ENCODE data around the gene IMP4. TPM values are rescaled to one million over a fixed set of nuclear protein-coding genes. Genes with fewer than 3 reads are reported as not detected.

The IMP4 gene
- total RNA-seq, 1 experiment from 2014 or later: 89.2 TPM

GRCh38 chr2:130354139-130354428 is 11.4 kb downstream of the IMP4 start:
- peak overlapping the region; percentile 78 for H3K4me3 Mint-ChIP-seq
- peaks cover 5% of the 10 kb centered on the region; the same call in 1 of the 2 replicates for H3K36me3 Mint-ChIP-seq
- H3K27ac Mint-ChIP-seq: no peak overlapping the region
- DNase-seq (ENCODE audit: low spot score) (no peak), ATAC-seq (no peak)
- H3K4me1 Mint-ChIP-seq: peaks cover 17% of the 10 kb centered on the region
- TF ChIP-seq NFYB (CRISPR knock-in tag; conservative IDR thresholded peaks at IDR 0.05; ENCODE audit: low read depth) (no peak), HMGXB4 (CRISPR knock-in tag; IDR thresholded peaks at IDR 0.05) (no peak), ZNF317 (CRISPR knock-in tag; IDR thresholded peaks at IDR 0.05; ENCODE audit: borderline replicate concordance, low read depth) (no peak), TEAD1 (CRISPR knock-in tag; IDR thresholded peaks at IDR 0.05) (no peak), MYBL2 (CRISPR knock-in tag; IDR thresholded peaks at IDR 0.05) (no peak), ZNF671 (CRISPR knock-in tag; IDR thresholded peaks at IDR 0.05) (no peak), OVOL2 (CRISPR knock-in tag; IDR thresholded peaks at IDR 0.05; ENCODE audit: borderline replicate concordance) (no peak), FOXJ3 (CRISPR knock-in tag; IDR thresholded peaks at IDR 0.05; ENCODE audit: borderline replicate concordance) (no peak), MXD4 (CRISPR knock-in tag; IDR thresholded peaks at IDR 0.05; ENCODE audit: borderline replicate concordance) (no peak), ZNF416 (CRISPR knock-in tag; IDR thresholded peaks at IDR 0.05) (no peak), IRF2 (CRISPR knock-in tag; IDR thresholded peaks at IDR 0.05; ENCODE audit: borderline replicate concordance, low read depth) (no peak), GRHL2 (CRISPR knock-in tag; IDR thresholded peaks at IDR 0.05; ENCODE audit: insufficient replicate concordance, severe bottlenecking) (no peak), FOXK1 (CRISPR knock-in tag; IDR thresholded peaks at IDR 0.05) (no peak), NR1H2 (CRISPR knock-in tag; IDR thresholded peaks at IDR 0.05) (no peak), ZNF121 (CRISPR knock-in tag; IDR thresholded peaks at IDR 0.05) (no peak), CREB1 (CRISPR knock-in tag; IDR thresholded peaks at IDR 0.05) (no peak), RORB (CRISPR knock-in tag; IDR thresholded peaks at IDR 0.05) (no peak), SMAD4 (CRISPR knock-in tag; IDR thresholded peaks at IDR 0.05) (no peak)
- TF ChIP-seq, protein P1, sequence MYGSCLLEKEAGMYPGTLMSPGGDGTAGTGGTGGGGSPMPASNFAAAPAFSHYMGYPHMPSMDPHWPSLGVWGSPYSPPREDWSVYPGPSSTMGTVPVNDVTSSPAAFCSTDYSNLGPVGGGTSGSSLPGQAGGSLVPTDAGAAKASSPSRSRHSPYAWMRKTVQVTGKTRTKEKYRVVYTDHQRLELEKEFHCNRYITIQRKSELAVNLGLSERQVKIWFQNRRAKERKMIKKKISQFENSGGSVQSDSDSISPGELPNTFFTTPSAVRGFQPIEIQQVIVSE (CRISPR knock-in tag; IDR thresholded peaks at IDR 0.05; ENCODE audit: borderline replicate concordance): no peak
- TF ChIP-seq, protein P2, sequence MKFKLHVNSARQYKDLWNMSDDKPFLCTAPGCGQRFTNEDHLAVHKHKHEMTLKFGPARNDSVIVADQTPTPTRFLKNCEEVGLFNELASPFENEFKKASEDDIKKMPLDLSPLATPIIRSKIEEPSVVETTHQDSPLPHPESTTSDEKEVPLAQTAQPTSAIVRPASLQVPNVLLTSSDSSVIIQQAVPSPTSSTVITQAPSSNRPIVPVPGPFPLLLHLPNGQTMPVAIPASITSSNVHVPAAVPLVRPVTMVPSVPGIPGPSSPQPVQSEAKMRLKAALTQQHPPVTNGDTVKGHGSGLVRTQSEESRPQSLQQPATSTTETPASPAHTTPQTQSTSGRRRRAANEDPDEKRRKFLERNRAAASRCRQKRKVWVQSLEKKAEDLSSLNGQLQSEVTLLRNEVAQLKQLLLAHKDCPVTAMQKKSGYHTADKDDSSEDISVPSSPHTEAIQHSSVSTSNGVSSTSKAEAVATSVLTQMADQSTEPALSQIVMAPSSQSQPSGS (CRISPR knock-in tag; IDR thresholded peaks at IDR 0.05; ENCODE audit: borderline replicate concordance, low read depth): no peak
- ChIA-PET POLR2A (no interaction called here), CTCF (interaction anchor here (1.3 to 3.6 kb wide), 2 partner anchors 19 to 21 kb away, joined by 3 to 13 read pairs; no protein-coding TSS in a partner anchor)
- no peaks in the 10 kb centered on the region for H3K9me3 Mint-ChIP-seq
- H3K27me3 Mint-ChIP-seq (ENCODE audit: low read depth): peaks cover 35% of the 10 kb centered on the region

- H3K4me1 Mint-ChIP-seq: peaks cover 17% of the 10 kb centered on the region
- ATAC-seq: no peak
- H3K9me3 Mint-ChIP-seq: 0 out of 2 replicates have a peak, but pooled peaks cover 5% of the 10 kb centered on the region
- H3K36me3 Mint-ChIP-seq: no peaks in the 10 kb centered on the region
- ChIA-PET POLR2A (no interaction called here), CTCF (interaction anchor here (1.4 to 3.6 kb wide), 3 partner anchors 8 to 18 kb away, joined by 3 to 13 read pairs (median 11); partner anchors contain the start of gene IMP4)
- peak overlapping the region; percentile 78 for H3K4me3 Mint-ChIP-seq
- peaks cover 35% of the 10 kb centered on the region for H3K27me3 Mint-ChIP-seq (ENCODE audit: low read depth)
- H3K27ac Mint-ChIP-seq: no peak overlapping the region
- no peak for TF ChIP-seq NFYB (CRISPR knock-in tag; conservative IDR thresholded peaks at IDR 0.05; ENCODE audit: low read depth)
- TF ChIP-seq AFF4 (CRISPR knock-in tag; IDR thresholded peaks at IDR 0.05; ENCODE audit: borderline replicate concordance): no peak
- TF ChIP-seq, protein P3, sequence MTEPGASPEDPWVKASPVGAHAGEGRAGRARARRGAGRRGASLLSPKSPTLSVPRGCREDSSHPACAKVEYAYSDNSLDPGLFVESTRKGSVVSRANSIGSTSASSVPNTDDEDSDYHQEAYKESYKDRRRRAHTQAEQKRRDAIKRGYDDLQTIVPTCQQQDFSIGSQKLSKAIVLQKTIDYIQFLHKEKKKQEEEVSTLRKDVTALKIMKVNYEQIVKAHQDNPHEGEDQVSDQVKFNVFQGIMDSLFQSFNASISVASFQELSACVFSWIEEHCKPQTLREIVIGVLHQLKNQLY (CRISPR knock-in tag; IDR thresholded peaks at IDR 0.05): no peak
- no peak for DNase-seq (ENCODE audit: low spot score)
Measured at GRCh38 chr2:130355172-130355577, 12.5 kb downstream of the IMP4 start.

Data from WTC11 (cell line).